Esophagus squamous epithelium (tissue), 5 donors: ENCODE measurements around the gene FRK. TPM values are rescaled to one million over a fixed set of nuclear protein-coding genes. Genes with fewer than 3 reads are reported as not detected.
"Not testable (repeated sequence)": the region's sequence is repeated elsewhere in the genome, so short reads cannot be mapped to it uniquely, and the experiment has no call there.

Experiments
- DNase-seq: peaks from one replicate; lab custom pipeline; 2025; lab: John Stamatoyannopoulos, UW
- H3K27ac ChIP-seq, 4 donors: fragments of 200-600 bp; sonication (generic); one replicate each; pipeline ENCODE4 v1.5.1; 2016 to 2019; ENCODE audit warnings: mild to moderate bottlenecking in 1 of 4
- H3K27me3 ChIP-seq, 4 donors: fragments of 200-600 bp; sonication (generic); 1 replicate in 3 of 4; 2 replicates in 1 of 4; pipeline versions ENCODE4 v1.5.1 to v1.6.0; 2017 to 2021; ENCODE audit warnings: antibody characterized with exemption in 1 of 4
- H3K36me3 ChIP-seq, 3 donors: fragments of 200-600 bp; sonication (generic); one replicate each; pipeline ENCODE4 v1.5.1; 2016 to 2019
- H3K4me1 ChIP-seq, 3 donors: fragments of 200-600 bp; sonication (generic); one replicate each; pipeline ENCODE4 v1.5.1; 2017 to 2019
- H3K4me3 ChIP-seq, 4 donors: fragments of 200-600 bp; sonication (generic); 1 replicate in 3 of 4; 2 replicates in 1 of 4; pipeline ENCODE4 v1.5.1; 2016 to 2019; ENCODE audit warnings: mild to moderate bottlenecking in 2 of 4, moderate library complexity in 1 of 4
- H3K9me3 ChIP-seq, 3 donors: fragments of 200-600 bp; sonication (generic); one replicate each; pipeline ENCODE4 v1.5.1; 2016 to 2019
- POLR2A ChIP-seq, 4 donors: fragments of 450-650 bp; IDR thresholded peaks; one replicate each; pipeline ENCODE4 v1.6.1; 2017; ENCODE audit warnings: antibody characterized with exemption in 4 of 4, mild to moderate bottlenecking in 4 of 4, moderate library complexity in 3 of 4
- WGBS, 2 donors: methylation state at CpG; one replicate each; pipeline ENCODE4 v1.1.5; 2018; 5-methylcytosine and 5-hydroxymethylcytosine counted together
- intact Hi-C: fragments of 100-400 bp; cut with DNase I; formaldehyde crosslinking; loops from one replicate; pipeline ENCODE4 v1.15.0; 2022
- total RNA-seq, 4 donors: library from RNA; depleted of rRNA; stranded (reverse); fragments of >200 nt; gene quantifications; one replicate each; pipeline ENCODE4 v1.1.0, GENCODE V29; 2016
- TF ChIP-seq, protein P1 (sequence below), 6 experiments: fragments of 450-650 bp in 4 of 6; fragments of 200-600 bp in 2 of 6; sonication (generic) in 2 of 6; IDR thresholded peaks; one replicate each; pipeline ENCODE4 v1.5.1; 2016 to 2019; ENCODE audit warnings: antibody characterized with exemption in 6 of 6, mild to moderate bottlenecking in 4 of 6, moderate library complexity in 4 of 6
- donor health status: DM: yes; HTN: yes; CAD: no.

The FRK gene
- total RNA-seq, 4 donors from 2014 or later: 5.0 to 12.1 (median 10.0) TPM

DNA sequence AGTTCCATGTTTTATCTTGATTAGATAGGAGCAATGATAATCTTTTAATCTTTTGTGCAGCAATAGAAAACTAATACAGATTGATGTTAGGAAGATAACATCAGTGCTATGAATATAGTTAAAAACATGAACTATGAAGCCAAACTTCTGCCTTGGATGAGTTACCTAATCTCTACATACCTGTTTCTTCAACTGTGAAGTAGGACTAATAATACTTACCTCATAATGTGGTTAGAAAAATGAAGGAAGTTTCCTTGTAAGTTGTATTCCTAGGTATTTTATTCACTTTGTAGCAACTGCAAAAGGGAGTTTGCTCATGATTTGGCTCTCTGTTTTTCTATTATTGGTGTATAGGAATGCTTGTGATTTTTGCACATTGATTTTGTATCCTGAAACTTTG, 111.9 kb downstream of the FRK start:
- Histone ChIP-seq H3K27me3 (no peaks in the 10 kb centered on the region), H3K4me3 (no peak overlapping the region), H3K4me1 (no peaks in the 10 kb centered on the region), H3K9me3 (no peaks in the 10 kb centered on the region), H3K27ac (no peak overlapping the region), H3K36me3 (peaks cover 0 to 22% (median 0%) of the 10 kb centered on the region in 3 donors)
- intact Hi-C loops: no loop called here
- TF ChIP-seq, protein P1, sequence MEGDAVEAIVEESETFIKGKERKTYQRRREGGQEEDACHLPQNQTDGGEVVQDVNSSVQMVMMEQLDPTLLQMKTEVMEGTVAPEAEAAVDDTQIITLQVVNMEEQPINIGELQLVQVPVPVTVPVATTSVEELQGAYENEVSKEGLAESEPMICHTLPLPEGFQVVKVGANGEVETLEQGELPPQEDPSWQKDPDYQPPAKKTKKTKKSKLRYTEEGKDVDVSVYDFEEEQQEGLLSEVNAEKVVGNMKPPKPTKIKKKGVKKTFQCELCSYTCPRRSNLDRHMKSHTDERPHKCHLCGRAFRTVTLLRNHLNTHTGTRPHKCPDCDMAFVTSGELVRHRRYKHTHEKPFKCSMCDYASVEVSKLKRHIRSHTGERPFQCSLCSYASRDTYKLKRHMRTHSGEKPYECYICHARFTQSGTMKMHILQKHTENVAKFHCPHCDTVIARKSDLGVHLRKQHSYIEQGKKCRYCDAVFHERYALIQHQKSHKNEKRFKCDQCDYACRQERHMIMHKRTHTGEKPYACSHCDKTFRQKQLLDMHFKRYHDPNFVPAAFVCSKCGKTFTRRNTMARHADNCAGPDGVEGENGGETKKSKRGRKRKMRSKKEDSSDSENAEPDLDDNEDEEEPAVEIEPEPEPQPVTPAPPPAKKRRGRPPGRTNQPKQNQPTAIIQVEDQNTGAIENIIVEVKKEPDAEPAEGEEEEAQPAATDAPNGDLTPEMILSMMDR (IDR thresholded peaks at IDR 0.05): no peak
- no peak for TF ChIP-seq POLR2A (IDR thresholded peaks at IDR 0.05)
- DNase-seq: no peak

DNA sequence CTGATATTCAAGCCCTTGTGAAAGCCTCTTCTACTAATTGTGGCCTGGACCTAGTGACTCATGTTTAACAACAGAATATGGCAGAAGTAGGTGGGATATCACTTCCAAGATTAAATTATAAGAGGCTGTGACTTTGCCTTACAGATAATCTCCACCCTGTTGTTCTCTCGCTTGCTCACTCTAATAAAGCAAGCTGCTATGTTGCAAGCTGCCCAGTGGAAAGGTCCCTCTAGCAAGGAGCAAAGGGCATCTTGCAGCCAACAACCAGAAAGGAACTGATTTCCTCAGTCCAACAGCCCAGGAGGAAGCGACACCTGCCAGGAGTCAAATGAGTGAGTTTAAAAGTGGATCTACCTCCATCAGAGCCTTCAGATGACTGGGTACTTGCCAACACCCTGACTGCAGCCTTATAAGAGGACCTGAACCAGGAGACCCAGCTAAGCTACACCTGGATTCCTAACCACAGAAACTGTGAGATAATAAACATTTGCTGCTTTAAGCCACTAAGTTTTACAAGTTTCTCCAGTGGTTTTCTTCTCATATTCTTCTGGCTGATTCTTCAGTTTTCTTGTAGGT, 112.6 kb downstream of the FRK start:
- intact Hi-C loops: no loop called here
- no peak for DNase-seq
- no peaks in the 10 kb centered on the region for H3K9me3 ChIP-seq
- peaks cover 0 to 22% (median 0%) of the 10 kb centered on the region in 3 donors for H3K36me3 ChIP-seq
- WGBS, 2 donors: 63 to 93% methylated on average over 2 of the region's 2 CpGs
- no peak overlapping the region for H3K27ac ChIP-seq
- H3K4me1 ChIP-seq: no peaks in the 10 kb centered on the region
- no peaks in the 10 kb centered on the region for H3K27me3 ChIP-seq
- no peak overlapping the region for H3K4me3 ChIP-seq
- no peak for TF ChIP-seq POLR2A (IDR thresholded peaks at IDR 0.05)
- TF ChIP-seq, protein P1 (IDR thresholded peaks at IDR 0.05): no peak

DNA sequence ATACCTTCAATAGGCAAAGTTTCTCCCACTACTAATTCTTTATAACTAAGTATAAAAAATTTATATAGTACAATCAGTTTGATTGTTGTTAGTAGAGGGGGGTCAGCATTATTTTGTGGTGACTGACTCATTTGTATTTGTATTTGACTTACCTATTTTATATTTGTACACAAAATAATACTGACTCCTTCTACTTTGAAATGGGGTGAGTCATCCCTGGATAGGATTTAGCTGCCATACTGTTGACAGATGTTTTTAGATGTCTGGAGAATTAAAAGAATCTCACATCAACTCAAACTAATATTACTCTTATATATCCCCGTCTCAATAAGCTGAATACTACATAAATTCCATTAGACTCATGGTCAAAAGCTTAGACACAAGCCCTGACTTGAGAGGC, 114.9 kb downstream of the FRK start:
- 84 to 93% methylated on average over 1 of the region's 1 CpG for WGBS, 2 donors
- Histone ChIP-seq H3K4me3 (no peak overlapping the region), H3K4me1 (no peaks in the 10 kb centered on the region), H3K27ac (no peak overlapping the region), H3K27me3 (no peaks in the 10 kb centered on the region), H3K36me3 (peaks cover 0 to 44% (median 0%) of the 10 kb centered on the region in 3 donors), H3K9me3 (no peaks in the 10 kb centered on the region)
- intact Hi-C loops: no loop called here
- no peak for DNase-seq
- TF ChIP-seq, protein P1 (IDR thresholded peaks at IDR 0.05): no peak

DNA sequence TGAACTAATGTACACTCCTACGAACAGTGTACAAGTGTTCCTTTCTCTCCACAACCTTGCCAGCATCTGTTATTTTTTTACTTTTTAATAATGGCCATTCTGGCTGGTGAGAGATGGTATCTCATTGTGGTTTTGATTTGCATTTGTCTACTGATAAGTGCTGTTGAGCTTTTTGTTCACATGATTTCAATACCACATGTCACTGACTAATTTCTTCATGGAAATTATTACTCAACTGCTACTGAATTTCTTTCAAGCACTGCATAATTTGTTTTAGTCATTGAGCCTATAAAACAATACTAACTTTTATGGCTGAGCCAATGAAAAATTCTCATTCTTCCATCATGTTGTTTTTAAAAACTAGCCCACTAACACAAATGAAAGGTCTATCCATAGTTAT, 115.4 kb downstream of the FRK start:
- 72 to 100% methylated on average over 1 of the region's 1 CpG for WGBS, 2 donors
- no peak overlapping the region for H3K27ac ChIP-seq
- H3K9me3 ChIP-seq: peaks cover 0 to 4% (median 0%) of the 10 kb centered on the region in 3 donors
- H3K27me3 ChIP-seq: no peaks in the 10 kb centered on the region
- H3K4me1 ChIP-seq: no peaks in the 10 kb centered on the region
- intact Hi-C loops: no loop called here
- no peak for DNase-seq
- no peak overlapping the region for H3K4me3 ChIP-seq
- no peak for TF ChIP-seq POLR2A (IDR thresholded peaks at IDR 0.05)
- TF ChIP-seq, protein P1 (IDR thresholded peaks at IDR 0.05): no peak
- peaks cover 0 to 49% (median 0%) of the 10 kb centered on the region in 3 donors for H3K36me3 ChIP-seq

DNA sequence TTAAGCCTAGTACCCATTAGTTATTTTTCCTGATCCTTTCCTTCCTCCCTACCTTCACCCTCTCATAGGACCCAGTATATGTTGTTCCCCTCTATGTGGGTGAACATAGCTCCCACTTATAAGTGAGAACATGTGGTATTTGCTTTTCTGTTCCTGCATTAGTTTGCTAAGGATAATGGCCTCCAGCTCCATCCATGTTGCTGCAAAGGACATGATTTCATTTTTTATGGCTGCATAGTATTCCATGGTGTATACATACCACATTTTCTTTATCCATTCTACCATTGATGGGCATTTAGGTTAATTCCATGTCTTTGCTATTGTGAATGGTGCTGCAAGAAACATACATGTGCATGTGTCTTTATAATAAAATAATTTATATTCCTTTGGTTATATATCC, 115.9 kb downstream of the FRK start:
- H3K36me3 ChIP-seq: peaks cover 0 to 54% (median 0%) of the 10 kb centered on the region in 3 donors
- H3K27ac ChIP-seq, H3K9me3 ChIP-seq, DNase-seq, H3K4me1 ChIP-seq, H3K4me3 ChIP-seq, H3K27me3 ChIP-seq, intact Hi-C loops: not testable (repeated sequence)

DNA sequence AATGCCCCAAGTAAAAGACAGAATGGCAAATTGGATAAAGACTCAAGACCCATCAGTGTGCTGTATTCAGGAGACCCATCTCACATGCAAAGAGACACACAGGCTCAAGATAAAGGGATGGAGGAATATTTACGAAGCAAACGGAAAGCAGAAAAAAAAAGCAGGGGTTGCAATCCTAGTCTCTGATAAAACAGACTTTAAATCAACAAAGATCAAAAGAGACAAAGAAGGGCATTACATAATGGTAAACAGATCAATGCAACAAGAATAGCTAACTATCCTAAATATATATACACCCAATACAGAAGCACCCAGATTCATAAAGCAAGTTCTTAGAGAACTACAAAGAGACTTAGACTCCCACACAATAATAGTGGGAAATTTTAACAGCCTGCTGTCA, 123.2 kb downstream of the FRK start:
- H3K27ac ChIP-seq, H3K27me3 ChIP-seq, intact Hi-C loops, H3K4me3 ChIP-seq, DNase-seq, H3K4me1 ChIP-seq: not testable (repeated sequence)
- peaks cover 0 to 10% (median 0%) of the 10 kb centered on the region in 3 donors for H3K9me3 ChIP-seq
- H3K36me3 ChIP-seq: peaks cover 0 to 32% (median 0%) of the 10 kb centered on the region in 3 donors
- WGBS, 2 donors: 58 to 81% methylated on average over 2 of the region's 2 CpGs
